Astrocyte (in vitro differentiated cells and primary cell): Measurements from ENCODE around the gene UST. TPM values are rescaled to one million over a fixed set of nuclear protein-coding genes. Genes with fewer than 3 reads are reported as not detected.

ENCODE experiments used
- DNase-seq: peaks from one replicate; pipeline ENCODE4 v3.0.0-alpha.2; 2010; ENCODE audit warnings: low read depth
- FAIRE-seq: peaks from 2 replicates; lab custom pipeline; 2011; peaks lifted over from hg19 to GRCh38; lab: Jason Lieb, UNC
- H2AFZ ChIP-seq: 2 replicates; pipeline ENCODE4 v1.6.0; 2012; ENCODE audit warnings: low read depth, low read length, inconsistent platforms
- H3K27ac ChIP-seq: 2 replicates; pipeline ENCODE4 v1.5.1; 2011; ENCODE audit warnings: low read depth, low read length, inconsistent platforms
- H3K27me3 ChIP-seq: 2 replicates; pipeline ENCODE4 v1.6.0; 2011; ENCODE audit warnings: low read length, inconsistent platforms; ENCODE audit not compliant: insufficient read depth
- H3K36me3 ChIP-seq: 2 replicates; pipeline ENCODE4 v1.5.1; 2011; ENCODE audit warnings: low read length, inconsistent platforms; ENCODE audit not compliant: insufficient read depth
- H3K4me1 ChIP-seq: 2 replicates; pipeline ENCODE4 v1.5.1; 2011; ENCODE audit warnings: low read length, inconsistent platforms; ENCODE audit not compliant: insufficient read depth
- H3K4me2 ChIP-seq: 2 replicates; pipeline ENCODE4 v1.6.0; 2012; ENCODE audit warnings: low read length, inconsistent platforms
- H3K4me3 ChIP-seq: 2 replicates; pipeline ENCODE4 v1.5.1; 2011; ENCODE audit warnings: low read depth, mild to moderate bottlenecking, low read length, inconsistent platforms; ENCODE audit not compliant: insufficient read depth
- H3K79me2 ChIP-seq: 2 replicates; pipeline ENCODE4 v1.6.0; 2012; ENCODE audit warnings: mild to moderate bottlenecking, low read length, inconsistent platforms; ENCODE audit not compliant: insufficient read depth
- H3K9ac ChIP-seq: 2 replicates; pipeline ENCODE4 v1.6.0; 2012; ENCODE audit warnings: mild to moderate bottlenecking, low read length, inconsistent platforms
- H3K9me3 ChIP-seq: 2 replicates; pipeline ENCODE4 v1.5.1; 2012; ENCODE audit warnings: low read depth, mild to moderate bottlenecking, low read length, inconsistent platforms; ENCODE audit not compliant: insufficient read depth
- H4K20me1 ChIP-seq: 2 replicates; pipeline ENCODE4 v1.6.0; 2012; ENCODE audit warnings: low read length, inconsistent platforms; ENCODE audit not compliant: insufficient read depth
- H3K27ac Mint-ChIP-seq: one replicate; pipeline ENCODE4 v1.8.0; 2021; ENCODE audit warnings: mild to moderate bottlenecking, mixed read lengths; ENCODE audit not compliant: unreplicated experiment
- H3K27me3 Mint-ChIP-seq: one replicate; pipeline ENCODE4 v1.8.0; 2021; ENCODE audit warnings: low read depth, mixed read lengths; ENCODE audit not compliant: unreplicated experiment
- H3K36me3 Mint-ChIP-seq: one replicate; pipeline ENCODE4 v1.8.0; 2021; ENCODE audit warnings: low read depth, mixed read lengths; ENCODE audit not compliant: unreplicated experiment
- H3K4me1 Mint-ChIP-seq: one replicate; pipeline ENCODE4 v1.8.0; 2021; ENCODE audit warnings: low read depth, mixed read lengths; ENCODE audit not compliant: unreplicated experiment
- H3K4me3 Mint-ChIP-seq: one replicate; pipeline ENCODE4 v1.8.0; 2021; ENCODE audit warnings: mild to moderate bottlenecking, moderate library complexity, mixed read lengths; ENCODE audit not compliant: unreplicated experiment
- H3K9me3 Mint-ChIP-seq: one replicate; pipeline ENCODE4 v1.8.0; 2021; ENCODE audit warnings: mild to moderate bottlenecking, mixed read lengths; ENCODE audit not compliant: unreplicated experiment
- EZH2 ChIP-seq: IDR thresholded peaks from 2 replicates; pipeline ENCODE4 v1.6.1; 2012; ENCODE audit warnings: mild to moderate bottlenecking, low read length, inconsistent platforms; ENCODE audit not compliant: insufficient read depth
- total RNA-seq: library from RNA; stranded (reverse); gene quantifications from 2 replicates; pipeline ENCODE4 v1.2.1, GENCODE V29; 2021
- TF ChIP-seq, protein P1 (sequence below): IDR thresholded peaks from 2 replicates; pipeline ENCODE4 v1.5.1; 2011; ENCODE audit warnings: low read depth, mild to moderate bottlenecking, inconsistent platforms, low read length, moderate library complexity; ENCODE audit not compliant: insufficient read depth

Gene UST
- total RNA-seq, 1 donor from 2014 or later, result 15.3 TPM

DNA sequence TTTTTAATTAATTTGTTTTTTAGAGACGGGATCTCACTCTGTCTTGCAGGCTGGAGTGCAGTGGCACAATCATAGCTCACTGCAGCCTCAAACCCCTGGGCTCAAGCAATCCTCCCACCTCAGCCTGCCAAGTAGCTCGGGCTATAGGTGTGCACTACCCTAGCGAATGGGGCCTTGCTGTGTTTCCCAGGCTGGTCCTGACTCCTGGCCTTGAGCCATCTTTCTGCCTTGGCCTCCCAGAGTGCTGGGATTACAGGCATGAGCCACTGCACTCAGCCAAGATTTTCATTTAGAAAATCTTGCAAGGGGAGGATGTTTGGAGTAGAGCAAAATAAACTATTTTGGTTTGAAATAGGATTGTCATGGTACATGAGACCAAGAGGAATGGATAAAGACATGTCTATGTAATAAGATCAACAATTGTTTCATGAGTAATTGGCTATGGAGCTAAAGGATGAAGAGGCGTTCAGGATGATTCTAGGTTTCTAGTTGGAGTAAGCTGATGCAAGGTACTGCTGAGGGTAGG is 237.8 kb downstream of the UST start:
- H3K4me3 Mint-ChIP-seq, result no peak overlapping the region
- no peak for FAIRE-seq

DNA sequence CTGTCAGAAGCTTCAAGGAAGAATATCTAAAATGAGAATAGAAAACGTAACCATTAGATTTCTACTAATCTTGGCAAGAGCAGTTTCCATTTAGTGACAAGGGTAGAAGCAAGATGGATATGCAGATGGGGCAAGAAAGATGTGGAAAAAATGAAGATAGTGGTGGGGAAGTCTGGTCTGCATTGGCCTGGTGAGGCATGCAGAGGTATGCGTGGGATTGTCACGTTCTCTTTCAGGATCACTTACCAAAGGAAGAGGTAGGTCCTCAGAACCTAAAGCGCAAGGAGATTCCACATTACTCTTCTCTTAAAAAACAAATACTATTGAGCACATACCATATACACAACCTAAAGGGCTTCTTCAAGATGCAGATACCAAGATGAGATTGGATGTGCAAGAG is 238.7 kb downstream of the UST start:
- DNase-seq (no peak), FAIRE-seq (no peak)
- no peak overlapping the region for H3K27ac Mint-ChIP-seq
- peaks cover 7% of the 10 kb centered on the region for H3K36me3 Mint-ChIP-seq
- Histone ChIP-seq H4K20me1 (no peaks in the 10 kb centered on the region), H3K4me1 (peaks cover 3% of the 10 kb centered on the region), H3K9me3 (no peaks in the 10 kb centered on the region), H3K79me2 (no peaks in the 10 kb centered on the region), H3K36me3 (no peaks in the 10 kb centered on the region), H3K4me2 (no peak overlapping the region), H3K27ac (no peak overlapping the region), H3K9ac (no peak overlapping the region), H2AFZ (no peak overlapping the region), H3K27me3 (no peaks in the 10 kb centered on the region), H3K4me3 (no peak overlapping the region)
- H3K4me1 Mint-ChIP-seq, result peaks cover 1% of the 10 kb centered on the region
- H3K4me3 Mint-ChIP-seq, result no peak overlapping the region
- H3K9me3 Mint-ChIP-seq, result peaks cover 2% of the 10 kb centered on the region
- H3K27me3 Mint-ChIP-seq, result no peaks in the 10 kb centered on the region
- no peak for TF ChIP-seq EZH2
- TF ChIP-seq, protein P1, sequence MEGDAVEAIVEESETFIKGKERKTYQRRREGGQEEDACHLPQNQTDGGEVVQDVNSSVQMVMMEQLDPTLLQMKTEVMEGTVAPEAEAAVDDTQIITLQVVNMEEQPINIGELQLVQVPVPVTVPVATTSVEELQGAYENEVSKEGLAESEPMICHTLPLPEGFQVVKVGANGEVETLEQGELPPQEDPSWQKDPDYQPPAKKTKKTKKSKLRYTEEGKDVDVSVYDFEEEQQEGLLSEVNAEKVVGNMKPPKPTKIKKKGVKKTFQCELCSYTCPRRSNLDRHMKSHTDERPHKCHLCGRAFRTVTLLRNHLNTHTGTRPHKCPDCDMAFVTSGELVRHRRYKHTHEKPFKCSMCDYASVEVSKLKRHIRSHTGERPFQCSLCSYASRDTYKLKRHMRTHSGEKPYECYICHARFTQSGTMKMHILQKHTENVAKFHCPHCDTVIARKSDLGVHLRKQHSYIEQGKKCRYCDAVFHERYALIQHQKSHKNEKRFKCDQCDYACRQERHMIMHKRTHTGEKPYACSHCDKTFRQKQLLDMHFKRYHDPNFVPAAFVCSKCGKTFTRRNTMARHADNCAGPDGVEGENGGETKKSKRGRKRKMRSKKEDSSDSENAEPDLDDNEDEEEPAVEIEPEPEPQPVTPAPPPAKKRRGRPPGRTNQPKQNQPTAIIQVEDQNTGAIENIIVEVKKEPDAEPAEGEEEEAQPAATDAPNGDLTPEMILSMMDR, result no peak

More for the DNA sequence above, 237.8 kb downstream of the UST start:
- Histone ChIP-seq H2AFZ (no peak overlapping the region), H3K27me3 (no peaks in the 10 kb centered on the region), H4K20me1 (no peaks in the 10 kb centered on the region), H3K27ac (no peak overlapping the region), H3K4me3 (no peak overlapping the region), H3K36me3 (no peaks in the 10 kb centered on the region), H3K9ac (no peak overlapping the region), H3K4me1 (peaks cover 3% of the 10 kb centered on the region), H3K4me2 (no peak overlapping the region), H3K9me3 (no peaks in the 10 kb centered on the region), H3K79me2 (no peaks in the 10 kb centered on the region)
- TF ChIP-seq EZH2, result no peak
- TF ChIP-seq, protein P1, result no peak
- peaks cover 6% of the 10 kb centered on the region for H3K4me1 Mint-ChIP-seq
- no peak overlapping the region for H3K27ac Mint-ChIP-seq
- peaks cover 10% of the 10 kb centered on the region for H3K36me3 Mint-ChIP-seq
- no peak for DNase-seq
- H3K27me3 Mint-ChIP-seq, result no peaks in the 10 kb centered on the region
- peaks cover 2% of the 10 kb centered on the region for H3K9me3 Mint-ChIP-seq

DNA sequence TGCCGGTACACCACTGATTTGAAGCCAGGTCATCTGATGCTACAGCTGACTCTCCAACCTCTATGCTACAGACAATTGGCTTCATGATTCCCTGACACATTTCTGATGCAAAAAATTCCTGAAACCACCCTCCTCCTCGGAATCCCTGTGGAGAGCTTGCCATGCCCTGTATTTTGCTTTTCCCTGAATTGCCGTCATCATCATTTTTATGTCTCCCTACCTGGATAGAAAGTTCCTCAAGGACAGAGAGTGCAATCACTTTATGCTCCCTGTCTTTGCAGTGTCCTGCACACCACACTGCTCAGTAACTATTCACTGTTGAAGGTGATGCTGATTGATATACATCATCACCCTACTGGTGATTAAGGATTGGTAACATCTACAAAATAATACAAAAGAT is 239.8 kb downstream of the UST start:
- FAIRE-seq, result no peak
- no peak overlapping the region for H3K4me3 Mint-ChIP-seq

More for the DNA sequence above, 239.8 kb downstream of the UST start:
- Histone ChIP-seq H3K79me2 (no peaks in the 10 kb centered on the region), H3K9ac (no peak overlapping the region), H3K4me3 (no peak overlapping the region), H2AFZ (no peak overlapping the region), H3K27ac (no peak overlapping the region), H3K36me3 (no peaks in the 10 kb centered on the region), H3K9me3 (no peaks in the 10 kb centered on the region), H4K20me1 (no peaks in the 10 kb centered on the region), H3K4me1 (peaks cover 3% of the 10 kb centered on the region), H3K27me3 (no peaks in the 10 kb centered on the region), H3K4me2 (no peak overlapping the region)
- no peak for DNase-seq
- TF ChIP-seq, protein P1, result no peak
- TF ChIP-seq EZH2, result no peak
- peaks cover 4% of the 10 kb centered on the region for H3K36me3 Mint-ChIP-seq
- H3K9me3 Mint-ChIP-seq, result peaks cover 2% of the 10 kb centered on the region
- H3K27ac Mint-ChIP-seq, result no peak overlapping the region
- H3K27me3 Mint-ChIP-seq, result no peaks in the 10 kb centered on the region
- H3K4me1 Mint-ChIP-seq, result no peaks in the 10 kb centered on the region
